ENCODE results near the gene CCNH.

CCNH gene

DNA sequence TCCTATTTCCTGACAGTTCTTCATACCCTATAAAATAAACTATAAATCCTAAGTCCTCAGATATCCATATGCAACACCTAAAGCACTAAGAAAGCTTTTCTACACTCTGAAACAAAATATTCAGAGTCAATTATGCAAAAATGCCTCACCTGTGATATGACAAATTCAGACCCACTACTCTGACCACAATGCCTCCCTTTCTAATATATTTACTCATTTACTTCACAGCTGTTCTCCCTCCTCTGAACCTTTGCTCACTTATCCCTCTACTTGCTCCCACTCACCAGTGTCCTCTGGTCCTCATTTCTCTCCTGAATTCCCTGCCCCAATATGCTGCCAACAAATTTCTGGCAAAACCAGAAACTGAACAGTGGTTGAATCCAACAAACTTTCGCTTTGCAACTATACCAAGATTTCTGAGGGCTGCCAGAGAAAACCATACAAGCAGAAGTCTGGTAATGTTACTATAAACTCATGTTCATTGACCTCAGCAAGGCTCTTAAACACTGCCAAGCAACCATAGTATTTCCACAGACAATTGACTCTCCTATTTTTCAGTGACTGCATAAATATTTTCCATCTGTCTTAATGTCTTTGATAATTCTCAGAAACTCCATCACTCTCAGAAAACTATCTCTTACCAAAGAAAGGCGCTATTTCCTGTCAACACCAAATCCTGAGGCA, 7.1 kb downstream of the CCNH start:
- Histone ChIP-seq H3K27me3 (ENCODE audit: insufficient read depth, poor library complexity, severe bottlenecking) (no peaks in the 10 kb centered on the region), H3K4me3 (replicated peaks; ENCODE audit: insufficient read depth, low read length) (no peak overlapping the region), H3K27ac (replicated peaks) (no peak overlapping the region)
- no peak for DNase-seq (ENCODE audit: low read depth in 1 of 2, low spot score in 1 of 2)
- TF ChIP-seq POLR2AphosphoS5 (IDR thresholded peaks at IDR 0.05; ENCODE audit: low read depth), result no peak
- TF ChIP-seq GABPA (IDR thresholded peaks at IDR 0.05; ENCODE audit: low read depth), result no peak
- TF ChIP-seq, protein P1, sequence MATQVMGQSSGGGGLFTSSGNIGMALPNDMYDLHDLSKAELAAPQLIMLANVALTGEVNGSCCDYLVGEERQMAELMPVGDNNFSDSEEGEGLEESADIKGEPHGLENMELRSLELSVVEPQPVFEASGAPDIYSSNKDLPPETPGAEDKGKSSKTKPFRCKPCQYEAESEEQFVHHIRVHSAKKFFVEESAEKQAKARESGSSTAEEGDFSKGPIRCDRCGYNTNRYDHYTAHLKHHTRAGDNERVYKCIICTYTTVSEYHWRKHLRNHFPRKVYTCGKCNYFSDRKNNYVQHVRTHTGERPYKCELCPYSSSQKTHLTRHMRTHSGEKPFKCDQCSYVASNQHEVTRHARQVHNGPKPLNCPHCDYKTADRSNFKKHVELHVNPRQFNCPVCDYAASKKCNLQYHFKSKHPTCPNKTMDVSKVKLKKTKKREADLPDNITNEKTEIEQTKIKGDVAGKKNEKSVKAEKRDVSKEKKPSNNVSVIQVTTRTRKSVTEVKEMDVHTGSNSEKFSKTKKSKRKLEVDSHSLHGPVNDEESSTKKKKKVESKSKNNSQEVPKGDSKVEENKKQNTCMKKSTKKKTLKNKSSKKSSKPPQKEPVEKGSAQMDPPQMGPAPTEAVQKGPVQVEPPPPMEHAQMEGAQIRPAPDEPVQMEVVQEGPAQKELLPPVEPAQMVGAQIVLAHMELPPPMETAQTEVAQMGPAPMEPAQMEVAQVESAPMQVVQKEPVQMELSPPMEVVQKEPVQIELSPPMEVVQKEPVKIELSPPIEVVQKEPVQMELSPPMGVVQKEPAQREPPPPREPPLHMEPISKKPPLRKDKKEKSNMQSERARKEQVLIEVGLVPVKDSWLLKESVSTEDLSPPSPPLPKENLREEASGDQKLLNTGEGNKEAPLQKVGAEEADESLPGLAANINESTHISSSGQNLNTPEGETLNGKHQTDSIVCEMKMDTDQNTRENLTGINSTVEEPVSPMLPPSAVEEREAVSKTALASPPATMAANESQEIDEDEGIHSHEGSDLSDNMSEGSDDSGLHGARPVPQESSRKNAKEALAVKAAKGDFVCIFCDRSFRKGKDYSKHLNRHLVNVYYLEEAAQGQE (IDR thresholded peaks at IDR 0.05; ENCODE audit: insufficient replicate concordance, low read depth), result no peak

DNA sequence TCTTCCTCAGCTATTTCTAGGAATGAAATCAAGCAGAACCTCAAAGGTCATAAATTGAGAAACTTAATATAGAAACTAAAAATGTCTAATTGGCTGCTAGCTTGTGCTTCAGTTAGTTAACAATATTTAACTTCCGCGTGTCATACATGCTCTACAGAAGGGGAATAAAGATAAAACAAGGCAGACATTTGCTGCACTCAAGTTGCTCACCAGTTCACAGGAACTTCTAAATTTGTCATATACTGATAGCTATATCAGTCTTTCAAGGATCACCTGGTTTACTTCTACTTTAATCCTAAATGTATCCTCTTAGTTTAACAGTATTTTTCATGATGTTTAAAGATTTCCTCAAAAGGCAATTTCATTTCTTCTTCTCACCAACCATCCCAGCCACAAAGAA, 8.4 kb downstream of the CCNH start:
- Histone ChIP-seq H3K4me3 (replicated peaks; ENCODE audit: insufficient read depth, low read length) (no peak overlapping the region), H3K27me3 (ENCODE audit: insufficient read depth, poor library complexity, severe bottlenecking) (no peaks in the 10 kb centered on the region), H3K27ac (replicated peaks) (no peak overlapping the region)
- no peak for DNase-seq (ENCODE audit: low read depth in 1 of 2, low spot score in 1 of 2)
- TF ChIP-seq, protein P2, sequence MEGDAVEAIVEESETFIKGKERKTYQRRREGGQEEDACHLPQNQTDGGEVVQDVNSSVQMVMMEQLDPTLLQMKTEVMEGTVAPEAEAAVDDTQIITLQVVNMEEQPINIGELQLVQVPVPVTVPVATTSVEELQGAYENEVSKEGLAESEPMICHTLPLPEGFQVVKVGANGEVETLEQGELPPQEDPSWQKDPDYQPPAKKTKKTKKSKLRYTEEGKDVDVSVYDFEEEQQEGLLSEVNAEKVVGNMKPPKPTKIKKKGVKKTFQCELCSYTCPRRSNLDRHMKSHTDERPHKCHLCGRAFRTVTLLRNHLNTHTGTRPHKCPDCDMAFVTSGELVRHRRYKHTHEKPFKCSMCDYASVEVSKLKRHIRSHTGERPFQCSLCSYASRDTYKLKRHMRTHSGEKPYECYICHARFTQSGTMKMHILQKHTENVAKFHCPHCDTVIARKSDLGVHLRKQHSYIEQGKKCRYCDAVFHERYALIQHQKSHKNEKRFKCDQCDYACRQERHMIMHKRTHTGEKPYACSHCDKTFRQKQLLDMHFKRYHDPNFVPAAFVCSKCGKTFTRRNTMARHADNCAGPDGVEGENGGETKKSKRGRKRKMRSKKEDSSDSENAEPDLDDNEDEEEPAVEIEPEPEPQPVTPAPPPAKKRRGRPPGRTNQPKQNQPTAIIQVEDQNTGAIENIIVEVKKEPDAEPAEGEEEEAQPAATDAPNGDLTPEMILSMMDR (IDR thresholded peaks at IDR 0.05; ENCODE audit: insufficient read depth, low read length), result no peak
- TF ChIP-seq SPI1 (IDR thresholded peaks at IDR 0.05; ENCODE audit: borderline replicate concordance, low read depth) (no peak), GABPA (IDR thresholded peaks at IDR 0.05; ENCODE audit: low read depth) (no peak), POLR2AphosphoS5 (IDR thresholded peaks at IDR 0.05; ENCODE audit: low read depth) (no peak)
- TF ChIP-seq, protein P1 (IDR thresholded peaks at IDR 0.05; ENCODE audit: insufficient replicate concordance, low read depth), result no peak

DNA sequence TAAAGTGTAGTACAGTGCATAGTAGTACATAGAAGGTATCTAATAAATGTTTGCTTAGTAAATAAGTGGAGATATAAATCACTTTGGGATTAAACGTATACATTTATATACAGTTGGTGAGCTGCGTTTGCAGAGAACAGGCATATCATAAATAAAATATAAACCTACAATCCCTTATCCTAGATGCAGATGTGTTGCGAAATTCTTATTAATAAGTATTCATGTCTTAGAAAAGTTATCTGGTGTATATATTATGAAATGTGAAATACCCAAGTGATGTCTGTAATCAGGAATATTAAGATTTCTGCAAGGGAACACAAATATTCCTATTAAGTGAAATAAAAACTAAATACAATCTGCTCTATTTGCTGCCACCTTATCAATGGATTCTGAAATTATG, 8.8 kb downstream of the CCNH start:
- TF ChIP-seq SPI1 (IDR thresholded peaks at IDR 0.05; ENCODE audit: borderline replicate concordance, low read depth), result no peak
- no peak for TF ChIP-seq POLR2AphosphoS5 (IDR thresholded peaks at IDR 0.05; ENCODE audit: low read depth)
- TF ChIP-seq, protein P2 (IDR thresholded peaks at IDR 0.05; ENCODE audit: insufficient read depth, low read length), result no peak
- TF ChIP-seq GABPA (IDR thresholded peaks at IDR 0.05; ENCODE audit: low read depth), result no peak
- TF ChIP-seq, protein P1 (IDR thresholded peaks at IDR 0.05; ENCODE audit: insufficient replicate concordance, low read depth), result no peak
- H3K27me3 ChIP-seq (ENCODE audit: insufficient read depth, poor library complexity, severe bottlenecking), result no peaks in the 10 kb centered on the region
- DNase-seq (ENCODE audit: low read depth in 1 of 2, low spot score in 1 of 2), result no peak
- no peak overlapping the region for H3K4me3 ChIP-seq (replicated peaks; ENCODE audit: insufficient read depth, low read length)
- no peak overlapping the region for H3K27ac ChIP-seq (replicated peaks)

Data from HL-60 (cell line).